ENCODE measurements around the gene SCG3.

SCG3 gene

DNA sequence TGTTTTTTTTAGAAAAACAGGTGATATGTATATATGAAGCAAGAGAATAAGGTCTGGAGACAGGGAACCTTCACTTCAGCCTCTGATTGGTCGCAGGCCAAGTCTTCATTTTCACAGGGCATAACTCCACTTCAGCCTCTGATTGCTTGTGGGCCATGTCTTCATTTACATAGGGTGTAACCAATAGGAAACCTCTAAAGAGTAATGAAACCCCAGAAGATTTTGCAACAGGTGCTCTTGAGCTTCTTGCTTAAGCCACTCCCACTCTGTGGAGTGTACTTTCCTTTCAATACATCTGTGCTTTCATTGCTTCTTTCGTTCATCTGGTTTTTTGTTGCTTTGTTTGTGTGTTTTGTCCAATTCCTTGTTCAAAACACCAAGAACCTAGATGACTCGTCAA, 22.6 kb upstream of the SCG3 start:
- H3K9ac ChIP-seq (ENCODE audit: low read depth, low read length, poor library complexity, severe bottlenecking) = no peak overlapping the region
- H3K4me2 ChIP-seq (ENCODE audit: low read depth, low read length, poor library complexity, severe bottlenecking) = no peak overlapping the region
- no peak overlapping the region for H2AFZ ChIP-seq (ENCODE audit: low read length)
- H4K20me1 ChIP-seq (ENCODE audit: insufficient read depth, low read length, poor library complexity, severe bottlenecking) = no peaks in the 10 kb centered on the region
- no peaks in the 10 kb centered on the region for H3K79me2 ChIP-seq (ENCODE audit: insufficient read depth, low read length)
- H3F3A ChIP-seq (ENCODE audit: low read depth) = no peaks in the 10 kb centered on the region
- H3K27me3 ChIP-seq (ENCODE audit: insufficient read depth, low read length, poor library complexity, severe bottlenecking) = no peaks in the 10 kb centered on the region
- H3K9me3 ChIP-seq (ENCODE audit: insufficient read depth, low read depth, low read length) = no peaks in the 10 kb centered on the region
- TF ChIP-seq EZH2phosphoT487 (IDR thresholded peaks at IDR 0.05; ENCODE audit: borderline replicate concordance) = no peak
- TF ChIP-seq, protein P1, sequence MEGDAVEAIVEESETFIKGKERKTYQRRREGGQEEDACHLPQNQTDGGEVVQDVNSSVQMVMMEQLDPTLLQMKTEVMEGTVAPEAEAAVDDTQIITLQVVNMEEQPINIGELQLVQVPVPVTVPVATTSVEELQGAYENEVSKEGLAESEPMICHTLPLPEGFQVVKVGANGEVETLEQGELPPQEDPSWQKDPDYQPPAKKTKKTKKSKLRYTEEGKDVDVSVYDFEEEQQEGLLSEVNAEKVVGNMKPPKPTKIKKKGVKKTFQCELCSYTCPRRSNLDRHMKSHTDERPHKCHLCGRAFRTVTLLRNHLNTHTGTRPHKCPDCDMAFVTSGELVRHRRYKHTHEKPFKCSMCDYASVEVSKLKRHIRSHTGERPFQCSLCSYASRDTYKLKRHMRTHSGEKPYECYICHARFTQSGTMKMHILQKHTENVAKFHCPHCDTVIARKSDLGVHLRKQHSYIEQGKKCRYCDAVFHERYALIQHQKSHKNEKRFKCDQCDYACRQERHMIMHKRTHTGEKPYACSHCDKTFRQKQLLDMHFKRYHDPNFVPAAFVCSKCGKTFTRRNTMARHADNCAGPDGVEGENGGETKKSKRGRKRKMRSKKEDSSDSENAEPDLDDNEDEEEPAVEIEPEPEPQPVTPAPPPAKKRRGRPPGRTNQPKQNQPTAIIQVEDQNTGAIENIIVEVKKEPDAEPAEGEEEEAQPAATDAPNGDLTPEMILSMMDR (conservative IDR thresholded peaks at IDR 0.05; ENCODE audit: low read length) = no peak
- no peak overlapping the region for H3K4me3 ChIP-seq (ENCODE audit: low read length, poor library complexity, severe bottlenecking)
- no peaks in the 10 kb centered on the region for H3K36me3 ChIP-seq (ENCODE audit: insufficient read depth, low read length)
- no peaks in the 10 kb centered on the region for H3K9me2 ChIP-seq (replicated peaks; ENCODE audit: low read depth, low read length)
- H3K4me1 ChIP-seq (ENCODE audit: insufficient read depth, low read length, poor library complexity, severe bottlenecking) = no peaks in the 10 kb centered on the region

DNA sequence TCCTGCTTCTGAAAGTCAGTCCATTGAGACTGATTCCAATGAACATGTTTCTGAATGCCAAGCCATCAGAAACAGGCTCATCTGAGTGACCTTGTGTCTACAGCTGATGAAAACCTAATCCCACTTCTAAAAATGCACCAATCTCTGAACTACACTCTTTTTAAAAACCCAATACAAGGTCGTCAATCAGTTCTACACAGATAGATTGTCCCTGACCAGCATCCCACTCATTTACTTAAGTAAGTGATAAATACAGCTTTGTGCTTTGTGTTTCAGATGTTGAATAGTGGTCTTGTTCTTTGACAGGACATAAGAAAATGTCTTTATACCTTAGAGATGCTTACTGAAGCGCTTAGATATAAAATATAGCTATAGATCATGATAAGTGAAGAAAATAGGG, 20.2 kb upstream of the SCG3 start:
- Histone ChIP-seq H3K79me2 (ENCODE audit: insufficient read depth, low read length) (no peaks in the 10 kb centered on the region), H3K27me3 (ENCODE audit: insufficient read depth, low read length, poor library complexity, severe bottlenecking) (no peaks in the 10 kb centered on the region), H4K20me1 (ENCODE audit: insufficient read depth, low read length, poor library complexity, severe bottlenecking) (no peaks in the 10 kb centered on the region), H3K9me3 (ENCODE audit: insufficient read depth, low read depth, low read length) (no peaks in the 10 kb centered on the region), H3K4me3 (ENCODE audit: low read length, poor library complexity, severe bottlenecking) (no peak overlapping the region), H3K4me1 (ENCODE audit: insufficient read depth, low read length, poor library complexity, severe bottlenecking) (no peaks in the 10 kb centered on the region), H3K4me2 (ENCODE audit: low read depth, low read length, poor library complexity, severe bottlenecking) (no peak overlapping the region), H2AFZ (ENCODE audit: low read length) (no peak overlapping the region), H3F3A (ENCODE audit: low read depth) (no peaks in the 10 kb centered on the region), H3K36me3 (ENCODE audit: insufficient read depth, low read length) (no peaks in the 10 kb centered on the region), H3K9me2 (replicated peaks; ENCODE audit: low read depth, low read length) (no peaks in the 10 kb centered on the region), H3K9ac (ENCODE audit: low read depth, low read length, poor library complexity, severe bottlenecking) (no peak overlapping the region)
- TF ChIP-seq, protein P1 (conservative IDR thresholded peaks at IDR 0.05; ENCODE audit: low read length) = no peak
- TF ChIP-seq EZH2phosphoT487 (IDR thresholded peaks at IDR 0.05; ENCODE audit: borderline replicate concordance) = no peak

DNA sequence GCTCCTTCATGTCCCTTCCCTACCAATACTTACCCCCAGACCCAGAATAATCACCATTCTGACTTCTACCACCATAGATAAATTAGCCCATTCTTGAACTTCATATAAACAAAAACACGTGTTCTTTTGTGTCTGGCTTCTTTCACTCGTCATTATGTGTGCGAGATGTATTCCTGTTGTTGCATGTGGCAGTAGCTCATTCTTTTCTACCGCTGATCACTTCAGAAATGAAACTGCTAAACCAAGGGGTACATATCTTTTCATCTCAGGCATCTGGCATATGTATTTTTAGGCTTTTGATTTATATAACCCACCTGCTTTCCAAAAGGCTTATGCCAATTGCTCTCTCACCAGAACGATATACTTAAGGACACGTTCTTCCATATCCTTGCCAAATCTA, 13.8 kb upstream of the SCG3 start:
- H3K9me2 ChIP-seq (replicated peaks; ENCODE audit: low read depth, low read length) = no peaks in the 10 kb centered on the region
- H3K4me2 ChIP-seq (ENCODE audit: low read depth, low read length, poor library complexity, severe bottlenecking) = no peak overlapping the region
- H3K36me3 ChIP-seq (ENCODE audit: insufficient read depth, low read length) = no peaks in the 10 kb centered on the region

More for the DNA sequence above, 13.8 kb upstream of the SCG3 start:
- Histone ChIP-seq H3K9me3 (ENCODE audit: insufficient read depth, low read depth, low read length) (no peaks in the 10 kb centered on the region), H3F3A (ENCODE audit: low read depth) (no peaks in the 10 kb centered on the region), H4K20me1 (ENCODE audit: insufficient read depth, low read length, poor library complexity, severe bottlenecking) (no peaks in the 10 kb centered on the region), H3K27me3 (ENCODE audit: insufficient read depth, low read length, poor library complexity, severe bottlenecking) (no peaks in the 10 kb centered on the region), H3K4me3 (ENCODE audit: low read length, poor library complexity, severe bottlenecking) (no peak overlapping the region), H2AFZ (ENCODE audit: low read length) (no peak overlapping the region), H3K79me2 (ENCODE audit: insufficient read depth, low read length) (no peaks in the 10 kb centered on the region), H3K9ac (ENCODE audit: low read depth, low read length, poor library complexity, severe bottlenecking) (no peak overlapping the region), H3K4me1 (ENCODE audit: insufficient read depth, low read length, poor library complexity, severe bottlenecking) (no peaks in the 10 kb centered on the region)
- TF ChIP-seq, protein P1 (conservative IDR thresholded peaks at IDR 0.05; ENCODE audit: low read length) = no peak
- no peak for TF ChIP-seq EZH2phosphoT487 (IDR thresholded peaks at IDR 0.05; ENCODE audit: borderline replicate concordance)

Data from Loucy (cell line).